Fibroblast of the conjunctiva (primary cell): ENCODE results near the gene C6orf15.

ENCODE experiments used
- DNase-seq: peaks from one replicate; pipeline ENCODE4 v3.0.0-alpha.2; 2010; ENCODE audit warnings: low read depth

C6orf15 gene

GRCh38 chr6:31130751-31131150 lies 18.4 kb upstream of the C6orf15 start:
- no peak for DNase-seq

GRCh38 chr6:31129130-31129529 lies 16.8 kb upstream of the C6orf15 start:
- no peak for DNase-seq

GRCh38 chr6:31128093-31128676 lies 15.8 kb upstream of the C6orf15 start:
- no peak for DNase-seq

GRCh38 chr6:31126396-31127175 lies 14.2 kb upstream of the C6orf15 start:
- DNase-seq = no peak

GRCh38 chr6:31125586-31126363 lies 13.4 kb upstream of the C6orf15 start:
- DNase-seq = no peak

- no peak for DNase-seq
Measured at GRCh38 chr6:31125162-31125561, 12.8 kb upstream of the C6orf15 start.

- DNase-seq = peak; percentile 88
Measured at GRCh38 chr6:31122791-31123706, 10.7 kb upstream of the C6orf15 start.

- no peak for DNase-seq
Measured at GRCh38 chr6:31121131-31121790, 8.9 kb upstream of the C6orf15 start.

- DNase-seq = no peak
Measured at GRCh38 chr6:31120151-31120915, 8.0 kb upstream of the C6orf15 start, which contains the start of gene CDSN. CDSN (minus strand) TSS chr6:31120446; CDS start chr6:31120419, 27 bp downstream.

- DNase-seq = no peak
Measured at GRCh38 chr6:31118178-31118577, 5.8 kb upstream of the C6orf15 start.

- no peak for DNase-seq
Measured at GRCh38 chr6:31116661-31117385, 4.4 kb upstream of the C6orf15 start.

GRCh38 chr6:31115941-31116560 lies 3.7 kb upstream of the C6orf15 start:
- DNase-seq = no peak

- DNase-seq = peak; percentile 24
Measured at GRCh38 chr6:31114970-31115849, 2.8 kb upstream of the C6orf15 start.

- DNase-seq = peak; percentile 87
Measured at GRCh38 chr6:31114541-31114878, 2.1 kb upstream of the C6orf15 start, which contains the start of gene PSORS1C1. PSORS1C1 (plus strand) TSS chr6:31114800; CDS start chr6:31129633, 14,833 bp downstream.

GRCh38 chr6:31113861-31114540 lies 1.6 kb upstream of the C6orf15 start:
- DNase-seq = peak; percentile 89

- DNase-seq = no peak
Measured at GRCh38 chr6:31111712-31112111, 663 bp downstream of the C6orf15 start.

- no peak for DNase-seq
Measured at GRCh38 chr6:31110825-31111582, 1.4 kb downstream of the C6orf15 start.
